ENCODE data around the gene PRR33. TPM values are rescaled to one million over a fixed set of nuclear protein-coding genes. Genes with fewer than 3 reads are reported as not detected.
"Not testable (repeated sequence)": the region's sequence is repeated elsewhere in the genome, so short reads cannot be mapped to it uniquely, and the experiment has no call there.

Gene PRR33
- total and polyA plus RNA-seq, 5 experiments from 2014 or later = 0.06 to 0.15 (median 0.08) TPM; not detected in 2

DNA sequence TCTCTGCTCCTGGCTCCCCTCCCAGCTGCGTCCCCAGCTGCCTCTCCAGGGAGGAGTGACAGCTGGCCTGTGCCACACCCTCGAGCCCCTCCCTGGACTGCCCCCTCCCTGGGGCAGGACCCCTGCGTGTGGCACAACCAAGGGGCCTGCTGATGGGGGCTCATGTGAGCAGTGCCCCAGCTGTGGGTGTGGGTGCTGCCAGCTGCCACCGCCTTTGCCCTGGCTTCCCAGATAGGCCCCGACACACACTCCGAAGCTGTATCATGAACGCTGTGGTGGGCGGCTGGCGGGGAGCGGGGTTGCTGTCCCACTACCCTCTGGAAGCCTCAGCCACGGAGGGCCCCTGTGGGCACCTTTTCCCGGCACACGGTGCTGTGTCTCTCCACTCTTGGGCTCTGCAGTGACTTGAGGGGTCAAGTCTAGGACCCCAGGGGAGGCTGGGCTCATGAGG is 15.8 kb downstream of the PRR33 start:
- POLR2A ChIA-PET = interaction anchor here (1.6 to 3.3 kb wide), 4 partner anchors 13 to 37 kb away, joined by 3 to 13 read pairs (median 10); partner anchors contain the start of gene LSP1
- peak overlapping the region in 2 of 10 donors; percentile 48 to 68 for H3K27ac Mint-ChIP-seq
- ATAC-seq, H3K27me3 Mint-ChIP-seq, H3K9me3 Mint-ChIP-seq, H3K4me3 Mint-ChIP-seq, H3K36me3 Mint-ChIP-seq: not testable (repeated sequence)
- DNase-seq = peak in 1 of 10 donors; percentile 42
- peaks cover 21 to 67% (median 48%) of the 10 kb centered on the region in 4 donors for H3K4me1 Mint-ChIP-seq

DNA sequence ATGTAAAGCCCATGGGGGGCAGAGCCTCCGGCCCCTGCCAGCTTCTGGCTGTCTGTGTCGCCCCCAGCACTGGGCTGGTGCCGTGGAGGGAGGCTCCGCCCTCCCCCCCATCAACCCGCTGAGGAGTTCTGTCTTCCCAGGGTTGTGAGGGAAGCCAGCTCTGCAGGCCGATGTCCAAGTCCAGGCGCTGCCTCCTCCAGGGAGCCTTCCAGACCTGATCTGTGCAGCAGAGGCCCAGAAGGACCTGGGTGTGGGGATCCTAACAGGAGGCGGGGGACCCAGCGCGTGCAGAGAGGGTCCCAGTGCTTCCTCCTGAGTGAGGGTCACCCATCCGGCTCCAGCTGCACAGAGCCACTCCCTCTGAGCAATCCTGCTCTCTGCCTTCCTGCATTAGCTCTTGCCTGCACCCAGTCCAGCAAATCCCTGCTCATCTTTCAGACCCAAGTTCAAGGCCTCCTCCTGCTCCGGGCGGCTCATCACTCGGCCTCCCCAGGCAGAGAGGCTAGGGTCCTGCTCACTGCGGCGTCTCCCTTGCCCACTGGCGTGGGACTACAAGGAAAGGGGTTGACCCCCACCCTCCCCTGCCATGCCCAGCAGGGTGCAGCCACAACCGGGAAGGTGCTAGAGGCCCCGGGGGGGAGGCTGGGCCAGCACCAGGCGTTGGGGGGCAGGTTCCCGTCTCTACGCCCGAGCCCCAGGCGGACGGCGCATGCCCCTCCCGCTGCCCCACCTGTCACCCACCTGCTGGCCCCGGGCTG is 16.4 kb downstream of the PRR33 start:
- Mint-ChIP-seq H3K9me3 (no peaks in the 10 kb centered on the region), H3K27ac (peak overlapping the region in 8 of 10 donors; percentile 17 to 84 (median 69)), H3K36me3 (no peaks in the 10 kb centered on the region), H3K27me3 (no peaks in the 10 kb centered on the region), H3K4me1 (peaks cover 24 to 67% (median 48%) of the 10 kb centered on the region in 4 donors), H3K4me3 (peak overlapping the region in 5 of 10 donors; percentile 26 to 56 (median 48))
- POLR2A ChIA-PET = interaction anchor here (1.1 to 3.3 kb wide), 5 partner anchors 8 to 36 kb away, joined by 3 to 13 read pairs (median 8); partner anchors contain the start of gene LSP1
- no peak for ATAC-seq
- DNase-seq = peak in 1 of 10 donors; percentile 48

DNA sequence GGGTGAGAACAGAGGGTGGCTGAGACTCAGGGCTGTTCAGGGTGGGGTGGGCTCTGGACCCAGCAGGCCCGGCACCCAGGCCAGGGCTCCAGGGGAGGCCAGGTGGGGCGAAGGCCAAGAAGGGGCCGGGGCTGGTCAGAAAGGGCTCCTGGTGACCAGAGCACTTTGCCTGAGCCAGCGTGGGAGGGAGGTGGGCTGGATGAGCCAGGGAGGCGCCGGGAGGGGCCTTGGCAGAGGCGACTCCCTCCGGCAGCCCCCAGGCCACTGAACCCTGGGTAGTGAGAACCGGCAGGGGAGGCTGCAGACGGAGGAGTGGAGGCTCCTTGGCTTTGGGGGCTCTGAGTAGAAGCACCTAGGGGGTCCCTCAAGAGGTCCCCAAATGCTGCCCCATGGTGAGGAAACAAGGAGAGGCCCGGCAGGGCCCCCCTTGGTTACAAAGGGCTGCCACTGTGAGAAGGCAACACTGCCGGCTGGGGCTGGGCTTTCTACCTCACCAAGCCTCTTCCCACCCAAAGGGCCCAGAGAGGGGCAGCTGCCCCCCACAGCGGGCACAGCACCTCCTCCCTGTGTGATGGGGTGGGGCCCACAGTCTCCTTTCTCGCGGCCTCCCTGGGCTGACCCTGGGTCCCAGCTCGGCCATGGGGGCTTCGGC is 17.1 kb downstream of the PRR33 start:
- peaks cover 21 to 68% (median 51%) of the 10 kb centered on the region in 4 donors for H3K4me1 Mint-ChIP-seq
- DNase-seq = peak in 2 of 10 donors; percentile 3 to 52
- H3K27ac Mint-ChIP-seq = peak overlapping the region in 3 of 10 donors; percentile 25 to 72 (median 68)
- not testable (repeated sequence) for ATAC-seq, H3K4me3 Mint-ChIP-seq, H3K9me3 Mint-ChIP-seq, H3K36me3 Mint-ChIP-seq, H3K27me3 Mint-ChIP-seq
- POLR2A ChIA-PET = interaction anchor here (1.1 to 2.6 kb wide), 3 partner anchors 8 to 24 kb away, joined by 4 to 13 read pairs (median 8); partner anchors contain the start of gene LSP1

DNA sequence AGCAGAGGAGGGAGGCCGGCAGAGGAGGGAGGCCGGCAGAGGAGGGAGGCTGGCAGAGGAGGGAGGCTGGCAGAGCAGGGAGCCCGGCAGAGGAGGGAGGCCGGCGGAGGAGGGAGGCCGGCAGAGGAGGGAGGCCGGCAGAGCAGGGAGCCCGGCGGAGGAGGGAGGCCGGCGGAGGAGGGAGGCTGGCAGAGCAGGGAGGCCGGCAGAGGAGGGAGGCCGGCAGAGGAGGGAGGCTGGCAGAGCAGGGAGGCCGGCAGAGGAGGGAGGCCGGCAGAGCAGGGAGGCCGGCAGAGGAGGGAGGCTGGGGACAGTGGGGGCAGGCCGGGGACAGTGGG is 17.9 kb downstream of the PRR33 start:
- not testable (repeated sequence) for H3K4me3 Mint-ChIP-seq, DNase-seq, H3K36me3 Mint-ChIP-seq, H3K9me3 Mint-ChIP-seq, H3K27me3 Mint-ChIP-seq, ATAC-seq
- peaks cover 29 to 76% (median 57%) of the 10 kb centered on the region in 4 donors for H3K4me1 Mint-ChIP-seq
- POLR2A ChIA-PET = interaction anchor here (0.7 to 2.6 kb wide), 4 partner anchors 20 to 467 kb away, joined by 3 to 13 read pairs (median 4); partner anchors contain the start of gene LSP1
- peak overlapping the region in 6 of 10 donors; percentile 59 to 91 (median 83) for H3K27ac Mint-ChIP-seq

DNA sequence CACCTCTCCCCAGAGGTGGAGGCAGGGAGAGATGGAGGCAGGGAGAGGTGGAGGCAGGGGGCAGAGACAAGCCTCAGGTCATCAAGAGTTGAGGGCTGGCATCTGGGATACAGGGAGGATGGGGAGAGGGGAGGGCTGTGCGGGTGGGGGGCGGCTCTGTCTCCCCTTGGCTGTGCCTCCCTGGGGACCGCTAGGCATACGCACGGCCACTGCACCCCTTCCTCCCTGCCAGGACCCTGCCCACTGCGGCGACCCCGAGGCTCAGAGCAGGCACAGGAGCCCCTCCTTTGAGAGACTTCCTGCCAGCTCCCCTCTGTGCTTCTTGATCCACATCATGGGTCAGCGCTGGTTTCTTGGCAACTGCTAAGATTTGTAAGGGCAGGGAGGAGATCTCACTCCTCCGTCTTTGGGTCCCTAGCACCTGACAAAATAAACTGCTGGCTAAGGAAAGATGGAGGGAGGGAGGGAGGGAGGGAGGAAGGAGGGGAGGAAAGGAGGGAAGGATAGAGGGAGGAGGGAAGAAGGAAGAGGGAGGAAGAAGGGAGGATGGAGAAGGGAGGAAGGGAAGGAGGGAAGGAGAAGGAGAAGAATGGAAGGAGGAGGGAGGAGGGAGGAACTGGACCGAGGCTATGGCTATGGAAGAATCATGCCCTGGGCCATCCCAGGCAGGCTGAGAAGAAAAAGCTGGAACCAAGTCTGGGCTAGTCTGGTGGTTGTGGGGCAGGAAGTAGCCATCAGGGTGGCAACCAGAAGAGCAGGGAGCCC is 18.5 kb downstream of the PRR33 start:
- peak overlapping the region in 4 of 10 donors; percentile 14 to 79 (median 58) for H3K4me3 Mint-ChIP-seq
- no peaks in the 10 kb centered on the region for H3K36me3 Mint-ChIP-seq
- no peaks in the 10 kb centered on the region for H3K27me3 Mint-ChIP-seq
- peak overlapping the region in 9 of 10 donors; percentile 25 to 91 (median 83) for H3K27ac Mint-ChIP-seq
- POLR2A ChIA-PET = interaction anchor here (0.7 to 1.4 kb wide), 4 partner anchors 16 to 466 kb away, joined by 3 to 6 read pairs (median 4); no protein-coding TSS in a partner anchor
- H3K9me3 Mint-ChIP-seq = no peaks in the 10 kb centered on the region
- peaks cover 30 to 78% (median 57%) of the 10 kb centered on the region in 4 donors for H3K4me1 Mint-ChIP-seq
- ATAC-seq (no peak), DNase-seq (peak in 1 of 10 donors; percentile 6)

DNA sequence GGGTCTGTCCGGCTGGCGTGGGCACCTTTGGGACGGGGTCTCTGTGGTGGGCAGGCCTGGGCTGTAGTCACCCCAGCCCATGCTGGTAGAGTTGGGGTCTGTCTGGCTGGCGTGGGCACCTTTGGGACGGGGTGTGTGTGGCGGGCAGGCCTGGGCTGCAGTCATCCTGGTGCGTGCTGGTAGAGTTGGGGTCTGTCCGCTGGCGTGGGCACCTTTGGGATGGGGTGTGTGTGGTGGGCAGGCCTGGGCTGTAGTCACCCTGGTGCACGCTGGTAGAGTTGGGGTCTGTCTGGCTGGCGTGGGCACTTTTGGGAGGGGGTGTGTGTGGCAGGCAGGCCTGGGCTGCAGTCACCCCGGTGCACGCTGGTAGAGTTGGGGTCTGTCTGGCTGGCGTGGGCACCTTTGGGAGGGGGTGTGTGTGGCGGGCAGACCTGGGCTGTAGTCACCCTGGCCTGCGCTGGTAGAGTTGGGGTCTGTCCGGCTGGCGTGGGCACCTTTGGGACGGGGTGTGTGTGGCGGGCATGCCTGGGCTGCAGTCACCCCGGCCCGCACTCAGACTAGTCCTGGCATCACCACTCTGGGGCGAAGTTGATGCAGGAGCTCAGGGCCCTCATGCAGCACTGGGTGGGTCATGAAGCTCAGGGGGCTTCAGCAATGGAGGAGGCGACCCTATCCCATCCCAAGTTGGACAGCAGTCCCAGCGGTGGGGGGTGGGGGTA is 19.3 kb downstream of the PRR33 start:
- peaks cover 0 to 4% (median 0%) of the 10 kb centered on the region in 3 donors for H3K36me3 Mint-ChIP-seq
- POLR2A ChIA-PET = interaction anchor here (0.6 to 1.4 kb wide), 4 partner anchors 16 to 1143 kb away, joined by 3 to 6 read pairs (median 4); no protein-coding TSS in a partner anchor
- DNase-seq = peak in 1 of 10 donors; percentile 4
- H3K27ac Mint-ChIP-seq = peak overlapping the region; percentile 59 to 91 (median 76)
- H3K27me3 Mint-ChIP-seq = no peaks in the 10 kb centered on the region
- no peak for ATAC-seq
- peak overlapping the region in 6 of 10 donors; percentile 20 to 79 (median 66) for H3K4me3 Mint-ChIP-seq
- peaks cover 27 to 78% (median 59%) of the 10 kb centered on the region in 4 donors for H3K4me1 Mint-ChIP-seq
- no peaks in the 10 kb centered on the region for H3K9me3 Mint-ChIP-seq

DNA sequence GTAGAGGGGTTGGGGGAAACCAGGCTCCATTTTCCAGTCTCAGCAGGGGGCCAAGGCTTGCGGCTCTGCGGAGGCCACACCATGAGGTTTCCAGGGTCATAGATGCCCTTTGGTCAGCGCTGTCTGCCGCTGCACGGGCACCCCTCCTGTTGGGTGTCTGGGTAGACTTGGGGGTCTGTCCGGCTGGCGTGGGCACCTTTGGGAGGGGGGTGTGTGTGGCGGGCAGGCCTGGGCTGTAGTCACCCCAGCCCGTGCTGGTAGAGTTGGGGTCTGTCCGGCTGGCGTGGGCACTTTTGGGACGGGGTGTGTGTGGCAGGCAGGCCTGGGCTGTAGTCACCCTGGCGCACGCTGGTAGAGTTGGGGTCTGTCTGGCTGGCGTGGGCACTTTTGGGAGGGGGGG is 20.2 kb downstream of the PRR33 start:
- peaks cover 28 to 82% (median 62%) of the 10 kb centered on the region in 4 donors for H3K4me1 Mint-ChIP-seq
- DNase-seq (no peak), ATAC-seq (no peak)
- peaks cover 0 to 4% (median 0%) of the 10 kb centered on the region in 3 donors for H3K36me3 Mint-ChIP-seq
- no peaks in the 10 kb centered on the region for H3K9me3 Mint-ChIP-seq
- H3K27me3 Mint-ChIP-seq = no peaks in the 10 kb centered on the region
- peak overlapping the region in 7 of 10 donors; percentile 24 to 92 (median 70) for H3K4me3 Mint-ChIP-seq
- POLR2A ChIA-PET = interaction anchor here (1.2 to 2.9 kb wide), 5 partner anchors 15 to 35 kb away, joined by 4 to 31 read pairs (median 24); partner anchors contain the start of gene LSP1
- H3K27ac Mint-ChIP-seq = peak overlapping the region in 7 of 10 donors; percentile 80 to 96 (median 92)

DNA sequence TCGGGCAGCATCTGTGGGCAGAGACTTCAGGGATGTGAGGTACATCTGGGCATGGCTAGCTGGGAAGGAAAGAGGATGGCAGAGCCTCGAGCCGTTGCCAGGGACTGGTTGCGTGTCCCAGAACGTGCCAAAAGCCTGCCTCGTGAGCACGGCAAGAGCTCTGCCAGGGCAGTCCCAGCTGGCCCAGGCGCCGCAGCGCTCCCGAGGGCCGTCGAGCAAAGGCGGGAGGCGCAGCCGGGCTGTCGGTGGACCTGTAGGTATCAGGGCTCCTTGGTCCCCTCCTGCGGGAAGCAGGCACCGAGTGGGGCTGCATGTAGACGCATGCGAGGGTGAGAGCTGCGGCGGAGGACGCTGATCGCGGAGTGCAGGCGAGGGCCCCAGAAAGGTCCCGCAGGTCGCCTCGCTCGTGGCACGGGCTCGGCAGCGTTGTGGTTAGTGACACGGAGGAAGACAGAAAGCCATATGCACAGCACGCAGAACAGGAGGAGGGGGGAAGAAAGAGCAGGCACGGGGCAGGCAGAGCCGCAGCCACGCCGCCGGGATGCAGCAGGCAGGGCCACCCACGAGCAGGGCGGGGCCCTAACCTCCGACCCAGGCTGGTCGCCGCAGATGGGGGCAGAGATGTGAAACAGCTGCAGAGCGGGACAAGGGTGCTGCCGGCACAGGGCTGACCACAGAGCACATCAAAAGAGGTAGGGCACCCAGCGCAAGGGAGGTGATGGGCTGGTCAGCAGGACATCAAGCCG is 20.8 kb downstream of the PRR33 start:
- Mint-ChIP-seq H3K9me3 (no peaks in the 10 kb centered on the region), H3K4me3 (peak overlapping the region; percentile 76 to 97 (median 84)), H3K36me3 (peaks cover 0 to 5% (median 0%) of the 10 kb centered on the region in 3 donors), H3K27me3 (no peaks in the 10 kb centered on the region), H3K27ac (peak overlapping the region; percentile 58 to 96 (median 92)), H3K4me1 (peaks cover 29 to 82% (median 63%) of the 10 kb centered on the region in 4 donors)
- peak in 9 of 10 donors; percentile 36 to 78 (median 51) for DNase-seq
- POLR2A ChIA-PET = interaction anchor here (1.2 to 2.9 kb wide), 7 partner anchors 12 to 34 kb away, joined by 4 to 31 read pairs (median 11); partner anchors contain the start of gene LSP1
- ATAC-seq = peak; percentile 83 to 89

DNA sequence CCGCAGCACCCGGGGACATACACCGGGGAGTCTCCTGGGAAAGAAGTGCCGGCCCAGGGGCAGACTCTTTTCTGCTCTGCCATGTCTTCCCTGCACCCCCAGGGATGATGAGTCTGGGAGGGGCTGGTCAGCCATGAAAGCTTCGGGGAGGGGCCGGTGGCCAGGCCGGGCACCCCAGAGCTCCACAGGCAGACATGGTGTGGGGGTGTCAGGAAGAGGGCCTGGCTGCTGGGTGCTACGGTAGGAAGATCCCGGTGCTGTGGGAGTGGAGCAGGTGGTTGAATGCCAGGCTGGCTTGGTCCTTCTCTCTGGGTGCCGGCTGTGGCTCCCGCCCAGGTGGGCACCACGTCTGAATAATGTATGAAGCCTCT is 21.4 kb downstream of the PRR33 start:
- H3K4me1 Mint-ChIP-seq = peaks cover 31 to 85% (median 66%) of the 10 kb centered on the region in 4 donors
- peaks cover 0 to 8% (median 0%) of the 10 kb centered on the region in 3 donors for H3K36me3 Mint-ChIP-seq
- H3K27me3 Mint-ChIP-seq = no peaks in the 10 kb centered on the region
- peak overlapping the region; percentile 76 to 97 (median 84) for H3K4me3 Mint-ChIP-seq
- ATAC-seq = peak; percentile 7
- POLR2A ChIA-PET = interaction anchor here (1.2 to 2.9 kb wide), 7 partner anchors 12 to 34 kb away, joined by 4 to 31 read pairs (median 11); partner anchors contain the start of gene LSP1
- H3K9me3 Mint-ChIP-seq = no peaks in the 10 kb centered on the region
- peak in 1 of 10 donors; percentile 3 for DNase-seq
- peak overlapping the region; percentile 58 to 96 (median 92) for H3K27ac Mint-ChIP-seq

DNA sequence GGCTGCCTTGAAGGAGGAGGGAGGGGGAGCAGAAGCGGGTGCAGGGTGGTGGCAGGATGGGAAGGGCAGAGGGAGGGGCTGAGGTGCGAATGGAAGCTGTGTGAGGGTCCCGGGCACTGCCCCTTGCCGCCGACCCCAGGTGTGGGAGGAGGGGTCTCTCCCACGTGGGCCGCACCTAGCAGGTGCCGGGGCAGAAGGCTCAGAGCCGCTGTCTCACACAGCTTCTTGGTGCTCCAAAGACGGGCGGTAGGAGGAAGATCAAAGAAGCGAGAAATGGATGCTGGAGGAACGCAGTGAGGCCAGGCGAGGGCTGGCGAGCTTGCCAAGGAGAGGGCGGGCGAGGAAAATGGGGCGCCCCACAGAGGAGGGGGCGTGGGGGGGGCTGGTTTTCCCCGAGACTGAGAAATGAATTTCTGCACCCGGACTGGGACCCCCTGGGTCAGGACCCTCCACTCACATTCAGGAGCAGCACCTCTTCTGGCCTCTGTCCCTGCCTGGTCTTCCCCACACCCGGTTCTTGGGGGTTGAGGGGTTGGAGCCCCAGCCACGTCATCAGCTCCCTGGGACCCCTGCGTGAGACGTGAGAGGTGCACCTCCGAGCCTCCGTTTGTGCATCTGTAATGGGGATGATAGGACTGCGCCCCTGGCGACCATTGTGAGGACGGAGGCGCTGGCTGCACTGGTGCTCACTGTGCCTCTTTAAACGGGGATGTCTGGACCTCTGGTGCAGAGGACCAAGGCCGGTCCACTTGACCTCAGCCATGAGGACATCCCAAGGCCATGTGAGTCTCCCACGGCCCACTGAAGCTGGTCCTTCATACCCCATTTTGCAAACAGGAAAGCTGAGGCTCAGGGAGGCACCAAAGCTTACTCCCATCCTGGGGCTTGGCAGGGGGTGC is 22.0 kb downstream of the PRR33 start:
- POLR2A ChIA-PET = interaction anchor here (1.0 to 2.9 kb wide), 8 partner anchors 8 to 24 kb away, joined by 3 to 31 read pairs (median 10); partner anchors contain the start of genes LSP1 and PRR33
- Mint-ChIP-seq H3K27me3 (no peaks in the 10 kb centered on the region), H3K4me1 (peaks cover 34 to 87% (median 68%) of the 10 kb centered on the region in 4 donors), H3K4me3 (peak overlapping the region; percentile 8 to 97 (median 84)), H3K9me3 (no peaks in the 10 kb centered on the region), H3K36me3 (peaks cover 0 to 8% (median 0%) of the 10 kb centered on the region in 3 donors), H3K27ac (peak overlapping the region in 9 of 10 donors; percentile 35 to 96 (median 91))
- DNase-seq (peak in 1 of 10 donors; percentile 9), ATAC-seq (peak in 1 of 2 donors; percentile 19)
